ENCODE data around the gene DAGLA. TPM values are rescaled to one million over a fixed set of nuclear protein-coding genes. Genes with fewer than 3 reads are reported as not detected.
"Not testable (repeated sequence)": the region's sequence is repeated elsewhere in the genome, so short reads cannot be mapped to it uniquely, and the experiment has no call there.

DAGLA gene
- total RNA-seq, 1 donor: 0.94 TPM

DNA sequence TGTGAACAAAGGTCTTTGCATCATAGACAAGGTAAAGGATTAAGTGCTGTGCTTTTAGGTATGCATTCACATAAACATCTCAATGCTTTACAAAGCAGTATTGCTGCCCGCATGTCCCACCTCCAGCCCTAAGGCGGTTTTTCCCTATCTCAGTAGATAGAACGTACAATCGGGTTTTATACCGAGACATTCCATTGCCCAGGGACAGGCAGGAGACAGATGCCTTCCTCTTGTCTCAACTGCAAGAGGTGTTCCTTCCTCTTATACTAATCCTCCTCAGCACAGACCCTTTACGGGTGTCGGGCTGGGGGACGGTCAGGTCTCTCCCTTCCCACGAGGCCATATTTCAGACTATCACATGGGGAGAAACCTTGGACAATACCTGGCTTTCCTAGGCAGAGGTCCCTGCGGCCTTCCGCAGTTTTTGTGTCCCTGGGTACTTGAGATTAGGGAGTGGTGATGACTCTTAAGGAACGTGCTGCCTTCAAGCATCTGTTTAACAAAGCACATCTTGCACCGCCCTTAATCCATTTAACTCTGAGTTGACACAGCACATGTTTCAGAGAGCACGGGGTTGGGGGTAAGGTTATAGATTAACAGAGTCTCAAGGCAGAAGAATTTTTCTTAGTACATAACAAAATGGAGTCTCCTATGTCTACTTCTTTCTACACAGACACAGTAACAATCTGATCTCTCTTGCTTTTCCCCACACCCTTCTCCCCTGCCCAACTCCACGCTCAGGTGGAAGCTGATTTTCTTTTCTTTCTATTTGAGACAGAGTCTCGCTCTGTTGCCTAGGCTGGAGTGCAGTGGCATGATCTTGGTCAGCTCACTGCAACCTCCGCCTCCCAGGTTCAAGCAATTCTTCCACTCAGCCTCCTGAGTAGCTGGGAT lies 24.7 kb upstream of the DAGLA start:
- H3K9me3 ChIP-seq (ENCODE audit: low read depth, low read length); H3K4me3 ChIP-seq (ENCODE audit: low read length); H3K4me1 ChIP-seq (ENCODE audit: insufficient read depth, low read length); H3K27me3 ChIP-seq (ENCODE audit: insufficient read depth, low read length): not testable (repeated sequence)

DNA sequence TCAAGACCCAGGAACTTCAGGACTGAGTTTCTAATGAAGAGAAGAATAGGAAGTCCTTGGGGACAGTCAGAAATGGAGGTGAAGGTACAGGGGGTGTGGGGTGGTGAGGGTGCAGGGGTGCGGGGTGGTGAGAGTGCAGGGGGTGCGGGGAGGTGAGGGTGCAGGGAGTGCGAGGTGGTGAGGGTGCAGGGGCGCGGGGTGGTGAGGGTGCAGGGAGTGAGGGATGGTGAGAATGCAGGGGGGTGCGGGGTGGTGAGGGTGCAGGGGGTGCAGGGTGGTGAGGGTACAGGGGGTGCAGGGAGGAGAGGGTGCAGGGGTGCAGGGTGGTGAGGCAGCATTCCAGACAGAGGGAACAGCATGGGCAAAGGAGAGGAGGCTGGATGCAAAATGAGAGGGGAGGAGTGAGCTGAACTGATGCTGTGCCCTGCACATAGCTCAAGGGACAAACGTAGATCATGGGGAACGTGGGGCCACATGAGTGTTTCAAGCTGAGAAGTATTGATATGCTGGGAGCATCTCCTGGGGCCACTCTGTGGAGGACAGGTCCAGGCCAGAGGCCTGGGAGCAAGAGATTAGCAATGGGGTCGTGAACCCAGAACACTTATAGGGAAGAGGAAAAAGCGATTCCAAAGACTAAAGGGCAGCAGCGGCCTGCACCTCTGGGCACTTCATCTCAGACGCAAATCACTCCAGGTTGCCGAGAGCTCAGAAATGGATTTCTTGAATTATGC lies 23.7 kb upstream of the DAGLA start:
- Histone ChIP-seq H3K27me3 (ENCODE audit: insufficient read depth, low read length) (no peaks in the 10 kb centered on the region), H3K9me3 (ENCODE audit: low read depth, low read length) (no peaks in the 10 kb centered on the region), H3K4me3 (ENCODE audit: low read length) (no peak overlapping the region), H3K4me1 (ENCODE audit: insufficient read depth, low read length) (peaks cover 10% of the 10 kb centered on the region)

DNA sequence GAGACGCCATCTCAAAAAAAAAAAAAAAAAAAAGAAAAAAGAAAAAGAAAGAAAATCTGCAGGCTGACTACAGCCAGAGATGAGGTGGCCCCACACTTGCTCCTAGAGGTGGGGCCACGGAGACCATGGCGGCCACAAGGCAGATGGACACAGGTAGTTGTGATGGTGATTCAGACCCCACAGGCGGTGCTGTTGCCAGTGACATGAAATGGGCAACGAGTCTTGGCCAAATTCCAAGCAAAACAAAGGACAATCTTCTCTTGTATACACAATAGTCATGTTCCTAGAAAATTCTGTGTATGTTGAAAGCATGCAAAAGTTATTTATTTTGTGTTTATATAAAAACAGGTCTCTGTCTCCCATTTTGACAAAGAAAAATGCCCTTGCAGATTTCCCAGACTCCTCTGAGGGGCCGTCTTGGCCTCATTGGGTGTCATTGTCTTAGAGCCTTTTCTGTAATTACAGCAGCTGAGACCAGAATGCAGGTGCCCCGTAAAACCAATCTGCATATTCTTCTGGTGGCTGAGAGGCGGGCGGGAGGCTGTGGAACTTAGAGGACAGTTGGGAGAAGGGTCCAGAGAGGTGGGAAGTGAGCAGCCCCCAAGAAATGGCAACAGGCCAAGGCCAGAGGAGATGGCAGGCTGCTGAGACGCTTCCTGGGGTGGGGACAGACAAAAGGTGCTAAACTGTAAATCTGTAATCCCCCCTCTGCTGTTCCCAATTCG lies 22.5 kb upstream of the DAGLA start:
- Histone ChIP-seq H3K4me1 (ENCODE audit: insufficient read depth, low read length) (peaks cover 10% of the 10 kb centered on the region), H3K9me3 (ENCODE audit: low read depth, low read length) (no peaks in the 10 kb centered on the region), H3K27me3 (ENCODE audit: insufficient read depth, low read length) (no peaks in the 10 kb centered on the region), H3K4me3 (ENCODE audit: low read length) (no peak overlapping the region)

GRCh38 chr11:61659413-61660196 lies 20.6 kb upstream of the DAGLA start:
- H3K4me3 ChIP-seq (ENCODE audit: low read length): no peak overlapping the region
- H3K9me3 ChIP-seq (ENCODE audit: low read depth, low read length): no peaks in the 10 kb centered on the region
- no peaks in the 10 kb centered on the region for H3K4me1 ChIP-seq (ENCODE audit: insufficient read depth, low read length)

DNA sequence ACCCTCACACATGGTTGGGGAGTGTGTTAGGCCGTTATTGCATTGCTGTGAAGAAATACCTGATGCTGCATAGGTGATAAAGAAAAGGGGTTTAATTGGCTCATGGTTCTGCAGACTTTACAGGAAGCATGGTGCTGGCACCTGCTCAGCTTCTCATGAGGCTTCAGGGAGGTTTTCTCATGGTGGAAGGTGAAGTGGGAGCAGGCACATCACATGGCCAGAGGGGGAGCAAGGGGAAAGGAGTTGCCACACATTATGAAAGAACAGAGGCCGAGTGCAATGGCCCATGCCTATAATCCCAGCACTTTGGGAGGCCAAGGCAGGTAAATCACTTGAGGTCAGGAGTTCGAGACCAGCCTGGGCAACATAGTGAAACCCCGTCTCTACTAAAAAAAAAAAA lies 19.2 kb upstream of the DAGLA start:
- not testable (repeated sequence) for H3K9me3 ChIP-seq (ENCODE audit: low read depth, low read length); H3K4me1 ChIP-seq (ENCODE audit: insufficient read depth, low read length); H3K4me3 ChIP-seq (ENCODE audit: low read length); H3K27me3 ChIP-seq (ENCODE audit: insufficient read depth, low read length)

More at GRCh38 chr11:61659413-61660196, 20.6 kb upstream of the DAGLA start:
- no peaks in the 10 kb centered on the region for H3K27me3 ChIP-seq (ENCODE audit: insufficient read depth, low read length)

DNA sequence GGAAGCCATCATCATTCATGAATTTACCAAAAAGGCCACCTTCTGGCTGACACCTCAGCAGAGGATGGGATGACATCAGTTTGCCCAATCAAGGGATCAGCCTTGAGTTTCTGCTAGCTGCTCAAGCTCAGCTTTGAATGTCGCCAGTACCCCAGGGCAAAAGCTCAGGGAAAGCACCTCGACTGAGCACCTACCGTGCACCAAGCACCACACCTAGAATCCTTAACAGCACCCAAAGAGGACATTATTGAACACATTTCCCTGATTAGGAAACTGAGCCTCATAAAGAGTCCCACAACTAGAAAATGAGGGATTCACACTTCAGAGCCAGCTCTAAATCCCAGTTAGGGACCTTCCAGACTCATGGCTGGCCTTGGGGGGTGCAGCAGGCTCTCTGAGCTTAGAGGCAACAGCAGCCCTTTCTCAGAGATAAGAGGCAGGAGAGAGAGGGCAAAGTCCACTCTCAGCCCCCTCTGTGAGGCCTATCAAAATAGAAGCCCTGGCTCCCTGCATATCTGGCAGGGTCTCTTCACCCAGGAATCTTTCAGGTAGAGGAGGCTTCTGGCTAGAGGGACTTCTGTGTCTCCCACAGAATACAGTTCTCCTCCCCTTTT lies 13.4 kb upstream of the DAGLA start:
- no peaks in the 10 kb centered on the region for H3K4me1 ChIP-seq (ENCODE audit: insufficient read depth, low read length)
- no peak overlapping the region for H3K4me3 ChIP-seq (ENCODE audit: low read length)
- H3K27me3 ChIP-seq (ENCODE audit: insufficient read depth, low read length): no peaks in the 10 kb centered on the region
- H3K9me3 ChIP-seq (ENCODE audit: low read depth, low read length): no peaks in the 10 kb centered on the region

- H3K27me3 ChIP-seq (ENCODE audit: insufficient read depth, low read length): no peaks in the 10 kb centered on the region
- H3K4me3 ChIP-seq (ENCODE audit: low read length): no peak overlapping the region
- no peaks in the 10 kb centered on the region for H3K4me1 ChIP-seq (ENCODE audit: insufficient read depth, low read length)
- H3K9me3 ChIP-seq (ENCODE audit: low read depth, low read length): no peaks in the 10 kb centered on the region
These were observed 12.4 kb upstream of the DAGLA start for GRCh38 chr11:61667684-61668305.

GRCh38 chr11:61669417-61669816 lies 10.8 kb upstream of the DAGLA start:
- Histone ChIP-seq H3K4me3 (ENCODE audit: low read length) (no peak overlapping the region), H3K27me3 (ENCODE audit: insufficient read depth, low read length) (no peaks in the 10 kb centered on the region), H3K9me3 (ENCODE audit: low read depth, low read length) (no peaks in the 10 kb centered on the region), H3K4me1 (ENCODE audit: insufficient read depth, low read length) (no peaks in the 10 kb centered on the region)

DNA sequence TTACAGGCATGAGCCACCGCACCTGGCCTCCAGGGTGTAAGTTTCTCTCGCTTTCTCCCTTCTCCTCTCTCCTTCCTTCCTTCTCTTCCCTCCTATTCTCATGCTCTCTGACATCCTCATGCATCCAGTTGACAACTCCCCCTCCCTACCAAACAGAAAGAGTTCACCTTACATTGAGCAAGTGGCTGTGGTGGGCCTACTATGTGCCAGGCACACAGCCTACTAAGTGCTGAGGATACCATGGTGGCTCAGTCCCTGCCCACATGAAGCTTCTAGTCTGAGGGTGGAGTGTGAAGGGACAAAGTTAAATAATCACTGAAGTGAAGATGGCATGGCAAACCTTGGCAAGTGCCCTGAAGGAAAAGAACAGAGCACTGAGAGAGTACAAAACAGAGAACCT lies 9.6 kb upstream of the DAGLA start:
- H3K4me1 ChIP-seq (ENCODE audit: insufficient read depth, low read length): no peaks in the 10 kb centered on the region
- no peaks in the 10 kb centered on the region for H3K9me3 ChIP-seq (ENCODE audit: low read depth, low read length)
- no peaks in the 10 kb centered on the region for H3K27me3 ChIP-seq (ENCODE audit: insufficient read depth, low read length)
- no peak overlapping the region for H3K4me3 ChIP-seq (ENCODE audit: low read length)

DNA sequence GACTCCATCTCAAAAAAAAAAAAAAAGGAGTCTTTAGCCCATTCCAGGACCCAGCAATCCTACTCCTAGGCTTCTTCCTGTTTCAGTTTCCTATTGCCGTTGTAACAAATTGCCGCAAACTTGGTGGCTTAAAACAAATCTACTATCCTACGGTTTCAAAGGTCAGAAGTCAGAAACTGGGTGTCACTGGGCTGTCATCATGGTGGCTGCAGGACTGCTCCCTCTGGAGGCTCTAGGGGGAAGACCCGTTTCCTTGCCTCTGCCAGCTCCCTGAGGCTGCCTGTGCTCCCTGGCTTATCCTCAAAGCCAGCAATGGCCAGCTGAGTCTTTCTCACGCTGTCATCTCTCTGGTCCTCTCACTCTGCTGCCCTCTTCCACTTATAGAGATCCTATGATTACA lies 8.7 kb upstream of the DAGLA start:
- Histone ChIP-seq H3K27me3 (ENCODE audit: insufficient read depth, low read length) (no peaks in the 10 kb centered on the region), H3K4me1 (ENCODE audit: insufficient read depth, low read length) (no peaks in the 10 kb centered on the region), H3K9me3 (ENCODE audit: low read depth, low read length) (no peaks in the 10 kb centered on the region), H3K4me3 (ENCODE audit: low read length) (no peak overlapping the region)

GRCh38 chr11:61673946-61674467 lies 6.2 kb upstream of the DAGLA start:
- not testable (repeated sequence) for H3K4me3 ChIP-seq (ENCODE audit: low read length); H3K27me3 ChIP-seq (ENCODE audit: insufficient read depth, low read length); H3K4me1 ChIP-seq (ENCODE audit: insufficient read depth, low read length); H3K9me3 ChIP-seq (ENCODE audit: low read depth, low read length)

- H3K4me1 ChIP-seq (ENCODE audit: insufficient read depth, low read length): peaks cover 8% of the 10 kb centered on the region
- H3K4me3 ChIP-seq (ENCODE audit: low read length): no peak overlapping the region
- no peaks in the 10 kb centered on the region for H3K9me3 ChIP-seq (ENCODE audit: low read depth, low read length)
- H3K27me3 ChIP-seq (ENCODE audit: insufficient read depth, low read length): no peaks in the 10 kb centered on the region
These were observed 4.4 kb upstream of the DAGLA start for GRCh38 chr11:61675826-61676225.

DNA sequence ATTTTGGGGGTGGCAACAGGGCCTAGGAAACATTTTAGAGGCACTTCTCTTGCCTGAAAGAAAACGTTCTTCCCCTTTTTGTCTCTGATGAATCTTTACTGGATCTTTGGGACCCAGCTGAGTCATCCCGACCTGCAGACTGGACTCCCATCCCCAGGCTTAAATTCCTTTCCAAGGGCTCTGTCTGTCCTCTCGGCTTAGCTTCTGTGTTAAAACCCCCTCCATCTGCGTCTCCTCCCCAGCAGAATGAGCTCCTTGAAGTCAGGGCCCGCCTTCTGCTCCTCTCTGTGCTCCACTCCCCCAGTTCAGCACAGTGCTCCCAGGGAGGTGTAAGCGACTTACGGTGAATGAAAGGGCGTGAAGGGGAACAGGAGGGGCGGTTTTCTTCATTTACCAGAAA lies 895 bp upstream of the DAGLA start:
- H3K9me3 ChIP-seq (ENCODE audit: low read depth, low read length): no peaks in the 10 kb centered on the region
- H3K4me3 ChIP-seq (ENCODE audit: low read length): no peak overlapping the region
- peaks cover 18% of the 10 kb centered on the region for H3K4me1 ChIP-seq (ENCODE audit: insufficient read depth, low read length)
- H3K27me3 ChIP-seq (ENCODE audit: insufficient read depth, low read length): peaks cover 7% of the 10 kb centered on the region

All from mononuclear cell (primary cell).